HG03066 (cell line): Measurements from ENCODE around the gene ZNF207.
"Not testable (repeated sequence)": the region's sequence is repeated elsewhere in the genome, so short reads cannot be mapped to it uniquely, and the experiment has no call there.

Source experiments
- ATAC-seq: cut with Tn5 transposase; IDR thresholded peaks from one replicate; pipeline ENCODE4 v1.9.1; 2021; ENCODE audit warnings: low read depth; ENCODE audit not compliant: unreplicated experiment

Gene ZNF207

DNA sequence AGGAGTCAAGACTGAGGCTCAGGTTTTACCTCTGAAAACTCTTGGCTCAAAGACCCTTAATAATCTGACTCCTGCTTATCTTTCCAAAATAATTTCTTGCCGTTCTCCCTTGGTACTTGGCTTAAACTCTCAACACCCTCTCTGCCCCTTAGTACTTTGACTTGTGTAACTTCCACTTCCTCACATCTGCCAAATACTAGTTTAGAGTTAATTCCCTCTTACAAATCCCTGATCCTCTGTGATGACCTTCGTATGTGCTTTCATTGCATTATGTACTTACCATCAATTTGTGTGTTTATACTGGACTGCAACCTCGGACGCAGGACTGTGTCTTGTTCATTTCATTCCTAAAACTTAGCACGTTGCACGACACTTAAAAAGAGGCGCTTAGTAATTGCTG lies 35.2 kb downstream of the ZNF207 start:
- no peak for ATAC-seq

DNA sequence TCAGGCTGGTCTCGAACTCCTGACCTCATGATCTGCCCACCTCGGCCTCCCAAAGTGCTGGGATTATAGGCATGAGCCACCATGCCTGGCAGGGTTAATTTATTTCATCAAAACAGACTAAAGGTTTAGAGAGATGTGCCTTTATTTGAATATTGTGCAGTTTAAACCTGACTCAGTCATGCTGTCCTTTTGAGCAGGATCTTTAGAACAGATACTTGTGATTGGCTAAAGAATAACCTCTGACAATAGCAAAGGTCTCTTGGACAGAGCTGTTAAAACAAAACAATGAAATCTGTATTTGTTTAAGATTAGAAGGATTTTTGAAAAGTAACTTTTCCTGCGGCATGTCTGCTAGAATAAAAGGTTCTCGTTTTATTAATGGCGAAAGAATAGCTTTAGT lies 36.0 kb downstream of the ZNF207 start:
- no peak for ATAC-seq

DNA sequence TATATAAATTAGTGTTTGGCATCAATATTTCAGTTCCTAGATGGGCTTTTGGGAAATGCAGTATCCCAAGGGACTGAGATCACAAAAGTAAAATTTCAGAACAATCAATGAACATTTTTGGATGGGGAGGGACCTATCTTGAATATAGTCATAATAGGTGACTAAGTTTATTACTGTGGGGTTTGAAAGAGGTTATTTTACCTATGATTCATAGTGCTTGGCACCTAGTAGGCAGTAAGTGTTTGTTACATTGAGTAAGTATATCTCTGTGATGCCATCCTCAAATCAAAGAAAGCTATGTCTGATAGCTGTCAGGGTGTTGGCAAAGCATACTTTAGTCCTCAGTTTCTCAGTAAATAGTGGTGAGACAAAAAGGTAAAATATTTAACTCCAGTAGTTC lies 36.9 kb downstream of the ZNF207 start:
- no peak for ATAC-seq

DNA sequence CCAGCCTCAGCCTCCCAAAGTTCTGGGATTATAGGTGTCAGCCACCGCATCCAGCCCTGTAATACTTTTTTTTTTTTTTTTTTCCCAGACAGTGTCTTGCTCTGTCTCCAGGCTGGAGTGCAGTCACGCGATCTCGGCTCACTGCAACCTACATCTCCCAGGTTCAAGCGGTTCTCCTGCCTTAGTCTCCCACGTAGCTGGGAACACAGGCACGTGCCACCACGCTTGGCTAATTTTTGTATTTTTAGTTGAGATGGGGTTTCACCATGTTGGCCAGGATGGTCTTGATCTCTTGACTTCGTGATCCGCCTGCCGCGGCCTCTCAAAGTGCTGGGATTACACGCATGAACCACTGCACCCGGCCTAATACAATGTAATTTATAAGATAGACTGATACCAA lies 38.2 kb downstream of the ZNF207 start:
- ATAC-seq: not testable (repeated sequence)

DNA sequence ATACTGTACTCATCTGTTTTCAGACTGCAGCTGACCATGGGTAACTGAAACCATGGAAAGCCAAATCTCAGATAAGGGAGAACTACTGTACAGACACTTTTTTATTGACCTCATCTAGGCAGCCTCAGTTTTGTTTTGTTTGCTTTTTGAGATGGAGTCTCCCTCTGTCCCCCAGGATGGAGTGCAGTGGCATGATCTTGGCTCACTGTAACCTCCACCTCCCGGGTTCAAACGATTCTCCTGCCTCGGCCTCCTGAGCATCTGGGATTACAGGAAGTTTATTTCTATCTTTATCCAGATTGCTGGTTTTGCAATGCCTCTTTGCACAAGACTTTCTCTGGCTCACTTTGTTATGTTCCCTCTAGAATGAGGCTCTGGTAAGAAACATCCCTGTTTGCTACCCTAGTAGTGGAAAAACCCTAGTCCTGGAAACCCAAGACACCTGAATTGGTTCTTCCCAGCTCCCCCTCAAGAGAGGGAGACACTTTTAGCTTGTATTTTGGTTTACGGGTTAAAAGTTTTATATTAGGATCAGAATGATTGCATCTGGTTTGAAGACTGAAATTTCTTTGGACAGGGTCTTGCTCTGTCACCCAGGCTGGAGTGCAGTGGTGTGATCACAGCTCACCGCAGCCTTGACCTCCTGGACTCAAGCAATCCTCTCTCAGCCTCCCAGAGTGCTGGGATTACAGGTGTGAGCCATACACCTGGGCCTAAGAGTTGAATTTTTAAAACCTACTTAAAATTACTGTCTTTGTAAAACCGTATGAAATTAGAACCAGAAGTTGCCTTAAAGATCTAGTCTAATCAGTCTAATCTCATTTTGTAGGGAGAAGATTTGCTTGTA lies 38.9 kb downstream of the ZNF207 start:
- no peak for ATAC-seq

DNA sequence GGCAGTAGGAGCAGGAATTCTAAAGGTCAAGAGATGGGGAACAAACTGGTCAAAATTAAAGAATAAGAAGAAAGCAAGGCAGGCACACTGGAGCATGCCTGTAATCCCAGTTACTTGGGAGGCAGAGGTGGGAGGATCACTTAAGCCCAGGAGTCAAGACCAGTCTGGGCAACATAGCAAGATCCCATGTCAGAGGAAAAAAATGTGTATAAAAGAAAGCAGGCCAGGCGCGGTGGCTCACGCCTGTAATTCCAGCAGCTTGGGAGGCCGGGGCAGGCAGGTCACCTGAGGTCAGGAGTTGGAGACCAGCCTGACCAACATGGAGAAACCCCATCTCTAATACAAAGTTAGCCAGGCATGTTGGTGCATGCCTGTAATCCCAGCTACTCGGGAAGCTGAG lies 43.9 kb downstream of the ZNF207 start:
- no peak for ATAC-seq

DNA sequence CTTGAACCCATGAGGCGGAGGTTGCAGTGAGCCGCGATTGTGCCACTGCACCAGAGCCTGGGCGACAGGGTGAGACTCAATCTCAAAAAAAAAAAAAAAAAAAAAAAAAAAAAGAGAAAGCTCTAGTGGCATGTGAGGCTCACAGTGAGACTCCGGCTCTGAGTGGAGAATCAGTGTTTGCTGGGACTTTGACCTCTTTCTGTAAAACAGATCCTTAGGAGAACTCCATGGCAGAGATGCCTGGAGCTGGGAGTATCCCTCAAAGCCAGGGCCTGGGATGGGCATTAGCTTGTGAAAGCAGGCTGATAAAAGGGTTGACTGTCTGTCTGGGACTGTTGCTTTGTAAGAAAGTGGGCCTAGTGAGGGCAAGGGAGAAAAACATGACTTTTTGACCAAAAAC lies 46.4 kb downstream of the ZNF207 start:
- ATAC-seq: no peak

DNA sequence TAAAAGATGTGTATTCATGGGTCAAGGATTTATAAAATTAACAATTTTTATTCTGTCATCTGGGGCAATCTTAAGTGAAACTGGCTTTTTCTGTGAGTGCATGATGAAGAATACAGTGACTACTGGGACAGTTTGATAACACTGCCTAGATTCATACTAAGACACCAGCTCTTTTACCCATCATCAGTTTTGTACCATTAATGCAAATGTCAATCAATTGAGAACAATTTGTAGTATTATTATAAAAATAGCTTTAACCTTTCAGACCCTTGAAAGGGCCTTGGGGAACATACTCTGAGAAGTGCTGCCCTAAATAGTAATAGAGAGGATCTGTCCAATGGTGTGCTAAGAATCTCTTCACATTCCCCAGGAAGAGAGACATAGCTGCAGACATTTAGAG lies 49.0 kb downstream of the ZNF207 start:
- no peak for ATAC-seq

DNA sequence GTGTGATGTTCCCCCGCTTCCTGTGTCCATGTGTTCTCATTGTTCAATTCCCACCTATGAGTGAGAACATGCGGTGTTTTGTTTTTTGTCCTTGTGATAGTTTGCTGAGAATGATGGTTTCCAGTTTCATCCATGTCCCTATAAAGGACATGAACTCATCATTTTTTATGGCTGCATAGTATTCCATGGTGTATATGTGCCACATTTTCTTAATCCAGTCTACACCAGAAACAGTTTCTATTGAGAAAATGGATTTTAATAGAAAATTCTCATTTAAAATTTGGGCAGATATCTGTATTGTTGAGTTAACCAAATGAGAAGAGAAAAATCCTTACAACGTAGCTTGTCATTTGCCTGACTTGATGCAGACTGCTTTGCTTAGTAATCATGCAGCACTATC lies 60.1 kb downstream of the ZNF207 start:
- not testable (repeated sequence) for ATAC-seq

DNA sequence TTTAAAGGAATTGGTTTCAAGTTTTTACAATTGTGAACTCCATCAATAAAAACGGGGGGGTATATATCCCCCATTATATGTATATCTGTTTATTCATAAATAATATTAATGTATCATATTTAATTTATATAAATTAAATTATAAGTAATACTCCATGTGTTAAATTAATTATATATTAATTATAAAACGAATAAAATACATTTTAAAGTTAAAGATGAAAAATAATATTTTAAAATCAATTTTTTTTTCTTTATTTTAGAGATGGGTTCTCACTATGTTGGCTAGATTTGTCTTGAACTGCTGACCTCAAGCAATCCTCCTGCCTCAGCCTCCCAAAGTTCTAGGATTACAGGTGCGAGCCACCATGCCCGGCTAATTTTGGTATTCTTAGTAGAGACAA lies 76.9 kb downstream of the ZNF207 start:
- no peak for ATAC-seq

DNA sequence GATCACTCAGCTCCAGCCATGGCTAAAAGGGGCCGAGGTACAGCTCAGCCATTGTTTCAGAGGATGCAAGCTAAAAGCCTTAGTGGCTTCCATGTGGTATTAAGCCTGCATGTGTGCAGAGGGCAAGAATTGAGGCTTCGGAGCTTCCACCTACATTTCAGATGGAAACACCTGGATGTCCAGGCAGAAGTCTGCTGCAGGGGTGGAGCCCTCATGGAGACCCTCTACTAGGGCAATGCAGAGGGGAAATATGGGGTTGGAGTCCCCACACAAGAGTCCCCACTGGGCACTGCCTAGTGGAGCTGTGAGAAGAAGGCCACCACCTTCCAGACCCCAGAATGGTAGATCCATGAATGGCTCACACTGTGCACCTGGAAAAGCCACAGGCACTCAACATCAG lies 79.6 kb downstream of the ZNF207 start:
- ATAC-seq: no peak
